ENCODE results near the gene CARD11. TPM values are rescaled to one million over a fixed set of nuclear protein-coding genes. Genes with fewer than 3 reads are reported as not detected.

Gene CARD11
- total and polyA plus RNA-seq, 2 experiments from 2014 or later, result 17.7 to 29.0 TPM

DNA sequence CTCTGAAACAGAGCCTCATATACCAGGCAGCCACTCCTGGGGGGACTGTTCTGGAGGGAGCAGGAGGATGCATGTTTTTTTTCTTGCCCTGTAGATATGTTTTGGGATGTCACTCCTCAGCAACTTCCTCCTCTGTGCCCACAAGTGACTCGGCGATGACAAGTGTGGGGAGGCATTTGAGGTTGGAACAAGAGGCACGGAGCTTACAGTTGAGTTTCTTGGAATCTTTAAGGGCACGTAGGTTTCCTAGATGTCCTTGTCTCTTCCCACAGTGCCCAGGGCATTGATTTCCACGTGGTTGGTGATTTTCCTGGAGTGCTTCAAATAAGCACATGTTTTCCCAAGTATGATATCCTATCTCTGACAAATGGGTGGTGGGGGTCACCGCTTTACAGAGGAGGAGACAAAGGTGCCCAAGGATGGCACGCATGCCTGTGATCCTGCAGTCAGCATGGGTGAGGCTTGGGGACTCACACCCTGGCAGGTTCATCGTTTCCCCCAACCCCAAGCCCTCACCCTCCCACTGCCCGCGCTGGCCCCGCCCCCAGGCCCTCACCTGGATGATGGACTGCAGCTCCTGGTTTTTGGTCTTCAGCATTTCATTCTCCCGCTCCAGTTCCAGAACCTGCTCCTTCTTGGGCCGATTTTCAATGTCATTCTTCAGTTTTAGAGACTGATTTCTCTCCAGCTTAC is 104.3 kb downstream of the CARD11 start (continued):
- TF ChIP-seq, protein P1, sequence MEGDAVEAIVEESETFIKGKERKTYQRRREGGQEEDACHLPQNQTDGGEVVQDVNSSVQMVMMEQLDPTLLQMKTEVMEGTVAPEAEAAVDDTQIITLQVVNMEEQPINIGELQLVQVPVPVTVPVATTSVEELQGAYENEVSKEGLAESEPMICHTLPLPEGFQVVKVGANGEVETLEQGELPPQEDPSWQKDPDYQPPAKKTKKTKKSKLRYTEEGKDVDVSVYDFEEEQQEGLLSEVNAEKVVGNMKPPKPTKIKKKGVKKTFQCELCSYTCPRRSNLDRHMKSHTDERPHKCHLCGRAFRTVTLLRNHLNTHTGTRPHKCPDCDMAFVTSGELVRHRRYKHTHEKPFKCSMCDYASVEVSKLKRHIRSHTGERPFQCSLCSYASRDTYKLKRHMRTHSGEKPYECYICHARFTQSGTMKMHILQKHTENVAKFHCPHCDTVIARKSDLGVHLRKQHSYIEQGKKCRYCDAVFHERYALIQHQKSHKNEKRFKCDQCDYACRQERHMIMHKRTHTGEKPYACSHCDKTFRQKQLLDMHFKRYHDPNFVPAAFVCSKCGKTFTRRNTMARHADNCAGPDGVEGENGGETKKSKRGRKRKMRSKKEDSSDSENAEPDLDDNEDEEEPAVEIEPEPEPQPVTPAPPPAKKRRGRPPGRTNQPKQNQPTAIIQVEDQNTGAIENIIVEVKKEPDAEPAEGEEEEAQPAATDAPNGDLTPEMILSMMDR (conservative IDR thresholded peaks at IDR 0.05; ENCODE audit: low read depth in 2 of 2), result no peak
- TF ChIP-seq, protein P2, sequence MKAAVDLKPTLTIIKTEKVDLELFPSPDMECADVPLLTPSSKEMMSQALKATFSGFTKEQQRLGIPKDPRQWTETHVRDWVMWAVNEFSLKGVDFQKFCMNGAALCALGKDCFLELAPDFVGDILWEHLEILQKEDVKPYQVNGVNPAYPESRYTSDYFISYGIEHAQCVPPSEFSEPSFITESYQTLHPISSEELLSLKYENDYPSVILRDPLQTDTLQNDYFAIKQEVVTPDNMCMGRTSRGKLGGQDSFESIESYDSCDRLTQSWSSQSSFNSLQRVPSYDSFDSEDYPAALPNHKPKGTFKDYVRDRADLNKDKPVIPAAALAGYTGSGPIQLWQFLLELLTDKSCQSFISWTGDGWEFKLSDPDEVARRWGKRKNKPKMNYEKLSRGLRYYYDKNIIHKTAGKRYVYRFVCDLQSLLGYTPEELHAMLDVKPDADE (IDR thresholded peaks at IDR 0.05), result no peak
- TF ChIP-seq CREB1 (CRISPR knock-in tag; IDR thresholded peaks at IDR 0.05; ENCODE audit: low read depth), result no peak

DNA sequence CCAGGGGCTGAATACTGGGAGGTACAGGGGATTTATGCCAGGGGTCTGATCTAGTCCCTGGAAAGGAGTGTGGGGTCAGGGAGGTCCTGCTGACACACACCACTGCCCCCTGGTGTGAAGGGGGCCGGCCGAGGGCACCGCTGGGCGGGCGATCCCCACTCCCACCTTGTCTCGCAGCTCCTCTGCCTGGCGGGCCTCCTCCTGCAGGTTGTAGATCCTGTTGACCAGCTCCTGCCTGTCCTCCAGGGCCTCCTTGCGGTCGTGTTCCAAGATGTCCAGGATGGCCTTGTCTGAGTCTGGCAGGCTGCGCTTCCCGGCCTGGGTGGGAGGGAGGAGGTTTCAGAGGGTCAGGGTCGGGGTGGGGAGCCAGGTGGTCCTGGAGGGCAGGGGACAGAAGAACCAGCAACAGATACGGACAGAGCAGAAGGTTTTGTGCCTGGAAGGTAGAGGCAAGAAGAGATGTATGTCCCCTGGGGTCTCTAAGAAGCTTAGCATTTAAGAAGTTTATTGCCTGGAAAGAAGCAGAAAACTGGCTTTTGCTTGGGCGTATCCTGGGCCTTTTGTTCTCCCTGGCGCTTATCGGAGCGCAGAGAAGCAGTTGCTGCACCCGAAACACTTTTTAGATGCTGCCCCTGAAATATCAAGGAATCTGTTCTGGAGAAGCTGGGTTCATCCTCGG is 105.0 kb downstream of the CARD11 start:
- peaks cover 3% of the 10 kb centered on the region for H3K4me1 Mint-ChIP-seq
- no peaks in the 10 kb centered on the region; the same call in 1 of the 2 replicates for H3K36me3 ChIP-seq (ENCODE audit: insufficient read depth)
- H3K27ac Mint-ChIP-seq, result no peak overlapping the region
- no peaks in the 10 kb centered on the region for H3K4me1 ChIP-seq (ENCODE audit: insufficient read depth)
- DNase-seq (ENCODE audit: low spot score), result no peak
- ATAC-seq, result no peak; the same call in 2 of the 3 replicates
- no peak overlapping the region for H3K4me3 ChIP-seq
- no peaks in the 10 kb centered on the region for H4K20me1 ChIP-seq (replicated peaks; ENCODE audit: insufficient read depth)
- H3K9me3 Mint-ChIP-seq, result no peaks in the 10 kb centered on the region
- H3K79me2 ChIP-seq (replicated peaks; ENCODE audit: insufficient read depth), result no peaks in the 10 kb centered on the region
- peaks cover 21% of the 10 kb centered on the region for H3K36me3 Mint-ChIP-seq (ENCODE audit: low read depth)
- H3F3A ChIP-seq (replicated peaks; ENCODE audit: low read depth), result no peaks in the 10 kb centered on the region
- peaks cover 6% of the 10 kb centered on the region for H3K27me3 Mint-ChIP-seq (ENCODE audit: insufficient read depth, low read depth, poor library complexity)
- no peak overlapping the region for H3K27ac ChIP-seq (ENCODE audit: low read depth)
- no peaks in the 10 kb centered on the region for H3K27me3 ChIP-seq (ENCODE audit: insufficient read depth)
- no peaks in the 10 kb centered on the region for H3K9me2 ChIP-seq (ENCODE audit: insufficient read depth)
- H3K4me2 ChIP-seq, result no peak overlapping the region
- no peak overlapping the region for H3K4me3 Mint-ChIP-seq
- H2AFZ ChIP-seq, result no peak overlapping the region
- TF ChIP-seq, protein P2 (IDR thresholded peaks at IDR 0.05), result no peak
- TF ChIP-seq POLR2AphosphoS5 (IDR thresholded peaks at IDR 0.05; ENCODE audit: low read depth) (no peak), ZNF114 (CRISPR knock-in tag; IDR thresholded peaks at IDR 0.05) (no peak), NANOG (IDR thresholded peaks at IDR 0.05; ENCODE audit: borderline replicate concordance) (no peak), STAT1 (IDR thresholded peaks at IDR 0.05; ENCODE audit: unreplicated experiment) (no peak), EZH2 (IDR thresholded peaks at IDR 0.05; ENCODE audit: low read depth, unreplicated experiment) (no peak), EZH2phosphoT487 (IDR thresholded peaks at IDR 0.05; ENCODE audit: unreplicated experiment) (no peak)
- TF ChIP-seq, protein P1 (conservative IDR thresholded peaks at IDR 0.05; ENCODE audit: low read depth in 2 of 2), result no peak
- TF ChIP-seq, protein P3, sequence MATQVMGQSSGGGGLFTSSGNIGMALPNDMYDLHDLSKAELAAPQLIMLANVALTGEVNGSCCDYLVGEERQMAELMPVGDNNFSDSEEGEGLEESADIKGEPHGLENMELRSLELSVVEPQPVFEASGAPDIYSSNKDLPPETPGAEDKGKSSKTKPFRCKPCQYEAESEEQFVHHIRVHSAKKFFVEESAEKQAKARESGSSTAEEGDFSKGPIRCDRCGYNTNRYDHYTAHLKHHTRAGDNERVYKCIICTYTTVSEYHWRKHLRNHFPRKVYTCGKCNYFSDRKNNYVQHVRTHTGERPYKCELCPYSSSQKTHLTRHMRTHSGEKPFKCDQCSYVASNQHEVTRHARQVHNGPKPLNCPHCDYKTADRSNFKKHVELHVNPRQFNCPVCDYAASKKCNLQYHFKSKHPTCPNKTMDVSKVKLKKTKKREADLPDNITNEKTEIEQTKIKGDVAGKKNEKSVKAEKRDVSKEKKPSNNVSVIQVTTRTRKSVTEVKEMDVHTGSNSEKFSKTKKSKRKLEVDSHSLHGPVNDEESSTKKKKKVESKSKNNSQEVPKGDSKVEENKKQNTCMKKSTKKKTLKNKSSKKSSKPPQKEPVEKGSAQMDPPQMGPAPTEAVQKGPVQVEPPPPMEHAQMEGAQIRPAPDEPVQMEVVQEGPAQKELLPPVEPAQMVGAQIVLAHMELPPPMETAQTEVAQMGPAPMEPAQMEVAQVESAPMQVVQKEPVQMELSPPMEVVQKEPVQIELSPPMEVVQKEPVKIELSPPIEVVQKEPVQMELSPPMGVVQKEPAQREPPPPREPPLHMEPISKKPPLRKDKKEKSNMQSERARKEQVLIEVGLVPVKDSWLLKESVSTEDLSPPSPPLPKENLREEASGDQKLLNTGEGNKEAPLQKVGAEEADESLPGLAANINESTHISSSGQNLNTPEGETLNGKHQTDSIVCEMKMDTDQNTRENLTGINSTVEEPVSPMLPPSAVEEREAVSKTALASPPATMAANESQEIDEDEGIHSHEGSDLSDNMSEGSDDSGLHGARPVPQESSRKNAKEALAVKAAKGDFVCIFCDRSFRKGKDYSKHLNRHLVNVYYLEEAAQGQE (IDR thresholded peaks at IDR 0.05; ENCODE audit: unreplicated experiment), result no peak
